ENCODE data around the gene SERPINB2.

The SERPINB2 gene

GRCh38 chr18:63892566-63892965, 5.1 kb downstream of the SERPINB2 start:
- Histone ChIP-seq H3K36me3 (ENCODE audit: insufficient read depth, low read length) (no peaks in the 10 kb centered on the region), H3K27ac (no peak overlapping the region), H3K9ac (ENCODE audit: insufficient read length) (no peak overlapping the region), H3K9me3 (ENCODE audit: low read depth, low read length) (no peaks in the 10 kb centered on the region), H3K4me3 (no peak overlapping the region)
- no peak for DNase-seq (ENCODE audit: low read depth, low spot score)
- TF ChIP-seq EZH2 (IDR thresholded peaks at IDR 0.05): no peak
- TF ChIP-seq POLR2AphosphoS5 (IDR thresholded peaks at IDR 0.05; ENCODE audit: borderline replicate concordance, low read depth, low read length): no peak
- TF ChIP-seq FOXP2 (optimal IDR thresholded peaks at IDR 0.05; ENCODE audit: control extremely low read depth, extremely low read length, insufficient read depth): no peak

- Histone ChIP-seq H3K9me3 (ENCODE audit: low read depth, low read length) (no peaks in the 10 kb centered on the region), H3K27ac (no peak overlapping the region), H3K36me3 (ENCODE audit: insufficient read depth, low read length) (no peaks in the 10 kb centered on the region), H3K9ac (ENCODE audit: insufficient read length) (no peak overlapping the region), H3K4me3 (no peak overlapping the region)
- DNase-seq (ENCODE audit: low read depth, low spot score): no peak
- TF ChIP-seq EZH2 (IDR thresholded peaks at IDR 0.05) (no peak), FOXP2 (optimal IDR thresholded peaks at IDR 0.05; ENCODE audit: control extremely low read depth, extremely low read length, insufficient read depth) (no peak), POLR2AphosphoS5 (IDR thresholded peaks at IDR 0.05; ENCODE audit: borderline replicate concordance, low read depth, low read length) (no peak)
Observed at GRCh38 chr18:63894106-63894772, 6.7 kb downstream of the SERPINB2 start.

- no peak overlapping the region for H3K9ac ChIP-seq (ENCODE audit: insufficient read length)
- H3K9me3 ChIP-seq (ENCODE audit: low read depth, low read length): no peaks in the 10 kb centered on the region
- H3K4me3 ChIP-seq: no peak overlapping the region
- H3K27ac ChIP-seq: no peak overlapping the region
- DNase-seq (ENCODE audit: low read depth, low spot score): no peak
- no peaks in the 10 kb centered on the region for H3K36me3 ChIP-seq (ENCODE audit: insufficient read depth, low read length)
- TF ChIP-seq FOXP2 (optimal IDR thresholded peaks at IDR 0.05; ENCODE audit: control extremely low read depth, extremely low read length, insufficient read depth) (no peak), EZH2 (IDR thresholded peaks at IDR 0.05) (no peak), POLR2AphosphoS5 (IDR thresholded peaks at IDR 0.05; ENCODE audit: borderline replicate concordance, low read depth, low read length) (no peak)
Observed at GRCh38 chr18:63895190-63895589, 7.7 kb downstream of the SERPINB2 start.

GRCh38 chr18:63897072-63897471, 9.6 kb downstream of the SERPINB2 start:
- H3K27ac ChIP-seq: peak overlapping the region; percentile 83
- H3K9me3 ChIP-seq (ENCODE audit: low read depth, low read length): no peaks in the 10 kb centered on the region
- no peak for TF ChIP-seq EZH2 (IDR thresholded peaks at IDR 0.05)
- TF ChIP-seq POLR2AphosphoS5 (IDR thresholded peaks at IDR 0.05; ENCODE audit: borderline replicate concordance, low read depth, low read length): peak; percentile 74; the same call in 1 of the 2 replicates
- no peaks in the 10 kb centered on the region for H3K36me3 ChIP-seq (ENCODE audit: insufficient read depth, low read length)
- DNase-seq (ENCODE audit: low read depth, low spot score): peak; percentile 93
- no peak overlapping the region for H3K9ac ChIP-seq (ENCODE audit: insufficient read length)
- H3K4me3 ChIP-seq: peak overlapping the region; percentile 59

GRCh38 chr18:63899206-63899605, 11.7 kb downstream of the SERPINB2 start:
- H3K27ac ChIP-seq: no peak overlapping the region
- no peak overlapping the region for H3K4me3 ChIP-seq
- H3K9me3 ChIP-seq (ENCODE audit: low read depth, low read length): no peaks in the 10 kb centered on the region
- H3K36me3 ChIP-seq (ENCODE audit: insufficient read depth, low read length): no peaks in the 10 kb centered on the region
- TF ChIP-seq EZH2 (IDR thresholded peaks at IDR 0.05) (no peak), POLR2AphosphoS5 (IDR thresholded peaks at IDR 0.05; ENCODE audit: borderline replicate concordance, low read depth, low read length) (no peak), FOXP2 (optimal IDR thresholded peaks at IDR 0.05; ENCODE audit: control extremely low read depth, extremely low read length, insufficient read depth) (no peak)
- DNase-seq (ENCODE audit: low read depth, low spot score): no peak
- no peak overlapping the region for H3K9ac ChIP-seq (ENCODE audit: insufficient read length)

- Histone ChIP-seq H3K36me3 (ENCODE audit: insufficient read depth, low read length) (no peaks in the 10 kb centered on the region), H3K9ac (ENCODE audit: insufficient read length) (no peak overlapping the region), H3K4me3 (no peak overlapping the region), H3K9me3 (ENCODE audit: low read depth, low read length) (no peaks in the 10 kb centered on the region), H3K27ac (no peak overlapping the region)
- TF ChIP-seq POLR2AphosphoS5 (IDR thresholded peaks at IDR 0.05; ENCODE audit: borderline replicate concordance, low read depth, low read length) (no peak), FOXP2 (optimal IDR thresholded peaks at IDR 0.05; ENCODE audit: control extremely low read depth, extremely low read length, insufficient read depth) (no peak), EZH2 (IDR thresholded peaks at IDR 0.05) (no peak)
- no peak for DNase-seq (ENCODE audit: low read depth, low spot score)
Observed at GRCh38 chr18:63903851-63904570, 16.5 kb downstream of the SERPINB2 start.

GRCh38 chr18:63904694-63905093, 17.2 kb downstream of the SERPINB2 start:
- no peaks in the 10 kb centered on the region for H3K9me3 ChIP-seq (ENCODE audit: low read depth, low read length)
- H3K36me3 ChIP-seq (ENCODE audit: insufficient read depth, low read length): no peaks in the 10 kb centered on the region
- DNase-seq (ENCODE audit: low read depth, low spot score): no peak
- no peak overlapping the region for H3K9ac ChIP-seq (ENCODE audit: insufficient read length)
- H3K4me3 ChIP-seq: no peak overlapping the region
- TF ChIP-seq POLR2AphosphoS5 (IDR thresholded peaks at IDR 0.05; ENCODE audit: borderline replicate concordance, low read depth, low read length) (no peak), FOXP2 (optimal IDR thresholded peaks at IDR 0.05; ENCODE audit: control extremely low read depth, extremely low read length, insufficient read depth) (no peak), EZH2 (IDR thresholded peaks at IDR 0.05) (no peak)
- H3K27ac ChIP-seq: no peak overlapping the region

GRCh38 chr18:63905361-63905760, 17.9 kb downstream of the SERPINB2 start:
- Histone ChIP-seq H3K27ac (no peak overlapping the region), H3K4me3 (no peak overlapping the region), H3K9me3 (ENCODE audit: low read depth, low read length) (no peaks in the 10 kb centered on the region), H3K9ac (ENCODE audit: insufficient read length) (no peak overlapping the region), H3K36me3 (ENCODE audit: insufficient read depth, low read length) (no peaks in the 10 kb centered on the region)
- DNase-seq (ENCODE audit: low read depth, low spot score): no peak
- no peak for TF ChIP-seq POLR2AphosphoS5 (IDR thresholded peaks at IDR 0.05; ENCODE audit: borderline replicate concordance, low read depth, low read length)
- no peak for TF ChIP-seq EZH2 (IDR thresholded peaks at IDR 0.05)
- no peak for TF ChIP-seq FOXP2 (optimal IDR thresholded peaks at IDR 0.05; ENCODE audit: control extremely low read depth, extremely low read length, insufficient read depth)

Measured in SK-N-MC (cell line).